D721Med (cell line): ENCODE measurements around the gene ICA1.
"Not testable (repeated sequence)": the region's sequence is repeated elsewhere in the genome, so short reads cannot be mapped to it uniquely, and the experiment has no call there.

Experiments used
- DNase-seq: peaks from one replicate; pipeline ENCODE4 v3.0.0; 2011; ENCODE audit warnings: low spot score; ENCODE audit not compliant: insufficient read length
- FAIRE-seq: peaks from 2 replicates; lab custom pipeline; 2011; peaks lifted over from hg19 to GRCh38; lab: Jason Lieb, UNC
- TF ChIP-seq, protein P1 (sequence below): IDR thresholded peaks from 2 replicates; pipeline ENCODE4 v1.5.1; 2012; ENCODE audit warnings: mild to moderate bottlenecking, control low read depth; ENCODE audit not compliant: insufficient read depth; ENCODE audit errors: missing control alignments

ICA1 gene

DNA sequence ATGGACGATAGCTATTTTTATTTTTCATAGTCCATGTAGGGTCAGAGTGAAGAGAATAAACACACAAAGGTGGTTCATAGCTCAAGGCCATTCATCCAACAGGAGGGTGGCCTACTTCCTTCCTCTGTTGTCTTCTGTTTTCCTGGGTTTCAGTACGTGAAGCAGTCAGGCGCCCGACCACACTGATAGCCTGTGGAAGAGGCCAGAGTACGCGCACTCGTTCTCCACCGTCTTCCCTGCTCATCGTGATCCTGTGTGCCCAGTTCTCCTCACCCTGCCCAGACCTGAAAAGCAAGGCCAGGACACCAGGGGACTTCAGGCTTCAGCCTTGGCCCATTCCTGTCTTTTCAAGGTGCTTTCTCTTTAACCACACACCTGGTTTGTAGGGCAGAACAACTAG, 158.7 kb downstream of the ICA1 start:
- FAIRE-seq, result no peak
- TF ChIP-seq, protein P1, sequence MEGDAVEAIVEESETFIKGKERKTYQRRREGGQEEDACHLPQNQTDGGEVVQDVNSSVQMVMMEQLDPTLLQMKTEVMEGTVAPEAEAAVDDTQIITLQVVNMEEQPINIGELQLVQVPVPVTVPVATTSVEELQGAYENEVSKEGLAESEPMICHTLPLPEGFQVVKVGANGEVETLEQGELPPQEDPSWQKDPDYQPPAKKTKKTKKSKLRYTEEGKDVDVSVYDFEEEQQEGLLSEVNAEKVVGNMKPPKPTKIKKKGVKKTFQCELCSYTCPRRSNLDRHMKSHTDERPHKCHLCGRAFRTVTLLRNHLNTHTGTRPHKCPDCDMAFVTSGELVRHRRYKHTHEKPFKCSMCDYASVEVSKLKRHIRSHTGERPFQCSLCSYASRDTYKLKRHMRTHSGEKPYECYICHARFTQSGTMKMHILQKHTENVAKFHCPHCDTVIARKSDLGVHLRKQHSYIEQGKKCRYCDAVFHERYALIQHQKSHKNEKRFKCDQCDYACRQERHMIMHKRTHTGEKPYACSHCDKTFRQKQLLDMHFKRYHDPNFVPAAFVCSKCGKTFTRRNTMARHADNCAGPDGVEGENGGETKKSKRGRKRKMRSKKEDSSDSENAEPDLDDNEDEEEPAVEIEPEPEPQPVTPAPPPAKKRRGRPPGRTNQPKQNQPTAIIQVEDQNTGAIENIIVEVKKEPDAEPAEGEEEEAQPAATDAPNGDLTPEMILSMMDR, result no peak
- DNase-seq, result no peak

DNA sequence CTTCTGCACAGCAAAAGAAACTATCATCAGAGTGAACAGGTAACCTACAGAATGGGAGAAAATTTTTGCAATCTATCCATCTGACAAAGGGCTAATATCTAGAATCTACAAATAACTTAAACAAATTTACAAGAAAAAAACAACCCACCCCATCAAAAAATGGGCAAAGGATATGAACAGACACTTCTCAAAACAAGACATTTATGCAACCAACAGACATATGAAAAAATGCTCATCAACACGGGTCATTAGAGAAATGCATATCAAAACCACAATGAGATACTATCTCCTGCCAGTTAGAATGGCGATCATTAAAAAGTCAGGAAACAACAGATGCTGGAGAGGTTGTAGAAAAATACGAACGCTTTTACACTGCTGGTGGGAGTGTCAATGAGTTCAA, 160.7 kb downstream of the ICA1 start:
- not testable (repeated sequence) for FAIRE-seq, DNase-seq

DNA sequence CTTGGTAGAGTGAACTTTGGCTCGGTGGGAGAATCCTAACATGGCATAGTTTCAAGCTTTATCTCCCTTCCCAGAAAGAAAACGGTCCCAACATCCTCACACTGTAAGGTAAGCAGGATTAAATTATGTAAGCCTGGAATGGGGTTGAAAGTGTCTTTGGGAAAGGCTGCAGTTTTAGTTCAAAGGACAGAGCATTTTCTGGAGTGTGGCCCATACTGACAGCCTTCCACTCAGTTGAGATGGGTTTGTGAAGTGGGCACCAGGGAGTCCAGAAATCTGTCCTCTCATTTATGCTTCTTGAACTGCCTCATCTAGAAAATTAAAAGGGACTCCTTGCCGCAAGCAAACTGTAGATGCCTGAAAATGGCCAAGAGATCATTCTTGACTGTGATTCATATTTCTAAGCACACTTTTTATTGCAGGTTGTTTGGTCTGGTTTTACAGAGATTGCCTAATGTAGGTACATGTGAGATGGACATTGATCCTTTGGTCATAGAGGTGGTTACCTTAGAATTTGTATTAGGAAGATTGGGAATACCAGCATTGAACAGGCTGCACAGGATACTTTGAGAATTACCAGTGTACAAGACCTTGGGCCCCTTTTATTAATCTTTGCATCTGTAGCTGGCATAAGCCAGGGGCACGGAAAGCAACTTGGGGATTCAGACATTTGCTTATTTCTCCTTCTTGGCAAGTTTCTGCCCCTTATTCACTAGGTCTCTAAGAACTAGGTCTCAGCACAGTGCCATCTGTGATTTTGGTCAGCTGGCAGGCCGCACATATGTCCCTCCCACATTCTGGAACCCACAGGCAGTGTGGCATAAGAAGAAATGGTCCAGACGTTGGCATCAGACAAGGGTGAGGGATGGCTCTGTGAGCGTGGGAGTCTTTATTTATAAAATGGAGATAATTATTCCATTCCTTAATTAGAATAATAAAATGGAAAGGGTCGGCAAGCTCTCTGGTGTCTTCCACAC, 167.5 kb downstream of the ICA1 start:
- FAIRE-seq, result no peak
- DNase-seq, result no peak
- TF ChIP-seq, protein P1, result no peak

DNA sequence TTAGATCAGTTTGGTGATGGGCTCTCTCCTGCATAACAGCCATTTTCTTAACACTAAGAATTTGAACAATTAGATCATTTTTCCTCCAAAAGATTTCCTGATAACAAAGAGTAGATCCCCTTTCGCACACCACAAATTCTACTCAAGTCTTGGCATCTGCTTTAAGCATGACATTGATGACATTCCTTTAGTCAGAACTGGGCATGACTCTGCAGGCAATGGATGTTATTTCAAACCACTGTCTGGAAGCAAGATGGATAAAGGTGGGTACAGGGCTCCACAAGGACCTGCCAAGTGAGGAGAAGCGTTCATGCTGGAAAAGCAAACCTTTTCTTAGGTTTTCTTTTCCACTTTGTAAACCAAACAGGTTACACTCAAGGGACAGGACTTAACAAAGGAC, 169.8 kb downstream of the ICA1 start:
- no peak for DNase-seq
- FAIRE-seq, result no peak
- TF ChIP-seq, protein P1, result no peak

DNA sequence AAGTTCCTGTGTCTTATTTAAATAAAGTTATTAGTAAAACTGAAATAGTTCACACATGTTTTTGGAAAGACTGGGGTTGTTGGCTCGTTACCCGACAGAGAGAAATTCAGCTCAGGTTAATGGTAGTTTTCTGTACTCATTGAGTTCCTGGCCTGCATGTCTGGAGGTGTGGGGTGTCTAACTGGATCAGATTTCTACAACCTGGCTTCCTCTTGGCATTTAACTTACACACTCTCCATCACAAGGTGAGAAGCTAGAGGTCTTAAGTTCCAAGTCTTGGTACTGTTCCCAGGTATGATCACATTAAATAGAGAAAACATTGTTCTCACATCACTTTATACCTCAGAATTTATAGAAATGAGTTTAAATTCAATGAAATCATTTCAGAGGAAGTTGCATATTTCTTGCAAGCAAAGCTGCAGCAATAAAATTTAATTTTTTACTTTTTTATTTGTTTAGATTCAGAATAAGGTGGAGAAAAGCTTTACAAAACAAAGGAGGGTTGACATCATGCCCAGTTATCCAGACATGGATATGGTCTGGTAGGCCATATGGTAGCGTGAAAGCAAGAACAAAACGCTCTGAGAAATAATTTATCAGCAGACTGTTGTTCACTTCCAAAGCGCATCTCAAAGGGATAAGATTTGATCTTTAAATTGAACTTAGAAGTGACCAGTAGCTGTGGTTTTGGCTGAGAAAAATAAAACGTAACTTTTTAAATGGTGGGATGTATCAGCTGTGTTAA, 172.8 kb downstream of the ICA1 start:
- no peak for DNase-seq
- FAIRE-seq, result no peak
- TF ChIP-seq, protein P1, result no peak

DNA sequence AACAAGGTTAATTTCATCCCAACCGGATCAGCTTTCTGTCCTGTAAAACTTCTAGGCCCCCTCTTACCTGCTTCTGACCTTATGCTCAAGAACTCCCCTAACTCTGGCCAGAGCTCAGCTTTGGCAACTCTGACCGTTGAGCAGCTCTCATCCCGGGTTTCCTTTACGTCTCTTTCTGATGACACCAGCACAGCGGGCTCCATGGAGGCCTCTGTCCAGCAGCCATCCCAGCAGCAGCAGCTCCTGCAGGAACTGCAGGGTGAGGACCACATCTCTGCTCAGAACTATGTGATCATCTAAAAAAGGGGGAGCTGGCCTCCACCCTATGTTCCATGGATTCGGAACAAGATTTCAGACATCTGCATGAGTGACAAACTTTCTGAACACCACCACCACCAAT, 175.7 kb downstream of the ICA1 start:
- no peak for DNase-seq
- TF ChIP-seq, protein P1, result no peak
- FAIRE-seq, result no peak

DNA sequence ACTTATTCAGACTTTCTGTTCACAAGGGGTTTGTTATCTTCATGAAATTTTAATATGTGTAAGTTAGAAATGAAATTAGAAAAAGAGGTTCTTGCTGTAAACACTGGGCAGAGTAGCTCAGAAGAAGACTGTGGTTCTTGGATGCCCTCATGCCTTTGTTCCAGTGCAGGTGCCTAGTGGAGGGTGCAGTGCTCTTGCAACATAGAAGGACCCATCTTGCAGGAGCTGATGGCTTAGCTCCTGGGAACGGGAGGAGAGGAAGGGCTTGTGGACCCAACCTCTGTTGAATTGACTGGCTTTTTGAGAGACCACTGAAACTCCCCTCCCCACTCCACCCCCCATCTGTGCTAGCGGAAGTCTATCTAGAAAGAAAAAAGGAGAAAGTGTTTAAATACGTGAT, 176.5 kb downstream of the ICA1 start:
- FAIRE-seq (no peak), DNase-seq (no peak)
- TF ChIP-seq, protein P1, result no peak
